Adipocyte (in vitro differentiated cells): ENCODE data around the gene VAT1L.
A peak's percentile ranks its signal among the peaks of the same experiment; 100 is the strongest.

Experiments
- DNase-seq: peaks from one replicate; pipeline ENCODE4 v3.0.0-alpha.2; 2015; ENCODE audit warnings: low read depth
- H3K27me3 ChIP-seq: replicated peaks from 2 replicates; pipeline ENCODE4 v1.7.0; 2013; ENCODE audit warnings: mild to moderate bottlenecking, low read length, moderate library complexity; ENCODE audit not compliant: control insufficient read depth, insufficient read depth
- H3K36me3 ChIP-seq: 2 replicates; pipeline ENCODE4 v1.7.0; 2013; ENCODE audit warnings: low read length, mild to moderate bottlenecking, moderate library complexity; ENCODE audit not compliant: control insufficient read depth, insufficient read depth, severe bottlenecking
- H3K4me1 ChIP-seq: 2 replicates; pipeline ENCODE4 v1.7.0; 2013; ENCODE audit warnings: mild to moderate bottlenecking, low read length, moderate library complexity; ENCODE audit not compliant: control insufficient read depth, insufficient read depth
- H3K4me3 ChIP-seq: 2 replicates; pipeline ENCODE4 v1.7.0; 2013; ENCODE audit warnings: mild to moderate bottlenecking, low read length, moderate library complexity
- H3K9ac ChIP-seq: 2 replicates; pipeline ENCODE4 v1.7.0; 2013; ENCODE audit warnings: mild to moderate bottlenecking, low read length, moderate library complexity
- H3K9me3 ChIP-seq: 2 replicates; pipeline ENCODE4 v1.7.0; 2013; ENCODE audit warnings: mild to moderate bottlenecking, low read length, moderate library complexity; ENCODE audit not compliant: control insufficient read depth

Gene VAT1L

GRCh38 chr16:77963185-77964044 lies 175.1 kb downstream of the VAT1L start:
- no peaks in the 10 kb centered on the region for H3K9me3 ChIP-seq
- no peak overlapping the region for H3K9ac ChIP-seq
- DNase-seq: no peak
- no peaks in the 10 kb centered on the region for H3K36me3 ChIP-seq
- no peak overlapping the region for H3K4me3 ChIP-seq
- H3K4me1 ChIP-seq: no peaks in the 10 kb centered on the region
- peaks cover 37% of the 10 kb centered on the region for H3K27me3 ChIP-seq

GRCh38 chr16:77965346-77965745 lies 177.0 kb downstream of the VAT1L start:
- Histone ChIP-seq H3K9me3 (no peaks in the 10 kb centered on the region), H3K4me3 (no peak overlapping the region), H3K4me1 (no peaks in the 10 kb centered on the region), H3K36me3 (no peaks in the 10 kb centered on the region), H3K9ac (no peak overlapping the region), H3K27me3 (peaks cover 38% of the 10 kb centered on the region)
- DNase-seq: no peak

GRCh38 chr16:77967054-77967904 lies 178.9 kb downstream of the VAT1L start:
- Histone ChIP-seq H3K9ac (no peak overlapping the region), H3K4me3 (no peak overlapping the region), H3K9me3 (no peaks in the 10 kb centered on the region), H3K27me3 (peaks cover 32% of the 10 kb centered on the region), H3K4me1 (no peaks in the 10 kb centered on the region), H3K36me3 (no peaks in the 10 kb centered on the region)
- DNase-seq: no peak

GRCh38 chr16:77969861-77970260 lies 181.5 kb downstream of the VAT1L start:
- Histone ChIP-seq H3K27me3 (peaks cover 17% of the 10 kb centered on the region), H3K9me3 (no peaks in the 10 kb centered on the region), H3K9ac (no peak overlapping the region), H3K36me3 (no peaks in the 10 kb centered on the region), H3K4me3 (no peak overlapping the region), H3K4me1 (no peaks in the 10 kb centered on the region)
- no peak for DNase-seq

- Histone ChIP-seq H3K4me1 (no peaks in the 10 kb centered on the region), H3K36me3 (no peaks in the 10 kb centered on the region), H3K27me3 (peaks cover 17% of the 10 kb centered on the region), H3K9me3 (no peaks in the 10 kb centered on the region), H3K4me3 (no peak overlapping the region), H3K9ac (no peak overlapping the region)
- DNase-seq: no peak
Observed at GRCh38 chr16:77970371-77970770, 182.0 kb downstream of the VAT1L start.

GRCh38 chr16:77971306-77972061 lies 183.1 kb downstream of the VAT1L start:
- Histone ChIP-seq H3K9me3 (no peaks in the 10 kb centered on the region), H3K27me3 (peaks cover 17% of the 10 kb centered on the region), H3K4me3 (no peak overlapping the region), H3K4me1 (no peaks in the 10 kb centered on the region), H3K36me3 (no peaks in the 10 kb centered on the region), H3K9ac (no peak overlapping the region)
- DNase-seq: peak; percentile 53

GRCh38 chr16:77972062-77972392 lies 183.7 kb downstream of the VAT1L start:
- Histone ChIP-seq H3K27me3 (peaks cover 16% of the 10 kb centered on the region), H3K4me1 (no peaks in the 10 kb centered on the region), H3K9ac (no peak overlapping the region), H3K9me3 (no peaks in the 10 kb centered on the region), H3K36me3 (no peaks in the 10 kb centered on the region), H3K4me3 (no peak overlapping the region)
- DNase-seq: no peak

- no peak overlapping the region for H3K9ac ChIP-seq
Observed at GRCh38 chr16:77974883-77975282, 186.5 kb downstream of the VAT1L start.

GRCh38 chr16:77975942-77976341 lies 187.6 kb downstream of the VAT1L start:
- no peak for DNase-seq
- no peaks in the 10 kb centered on the region for H3K9me3 ChIP-seq
- H3K9ac ChIP-seq: no peak overlapping the region
- H3K36me3 ChIP-seq: no peaks in the 10 kb centered on the region
- peaks cover 15% of the 10 kb centered on the region for H3K27me3 ChIP-seq
- H3K4me3 ChIP-seq: no peak overlapping the region
- no peaks in the 10 kb centered on the region for H3K4me1 ChIP-seq

More at GRCh38 chr16:77974883-77975282, 186.5 kb downstream of the VAT1L start:
- DNase-seq: no peak
- Histone ChIP-seq H3K4me3 (no peak overlapping the region), H3K27me3 (peaks cover 15% of the 10 kb centered on the region), H3K9me3 (no peaks in the 10 kb centered on the region), H3K36me3 (no peaks in the 10 kb centered on the region), H3K4me1 (no peaks in the 10 kb centered on the region)

- Histone ChIP-seq H3K36me3 (no peaks in the 10 kb centered on the region), H3K9me3 (no peaks in the 10 kb centered on the region), H3K4me1 (no peaks in the 10 kb centered on the region), H3K27me3 (peaks cover 15% of the 10 kb centered on the region), H3K4me3 (no peak overlapping the region), H3K9ac (no peak overlapping the region)
- no peak for DNase-seq
Observed at GRCh38 chr16:77977339-77977738, 189.0 kb downstream of the VAT1L start.

- DNase-seq: no peak
- Histone ChIP-seq H3K4me1 (no peaks in the 10 kb centered on the region), H3K27me3 (peaks cover 4% of the 10 kb centered on the region), H3K9ac (no peak overlapping the region), H3K9me3 (no peaks in the 10 kb centered on the region), H3K4me3 (no peak overlapping the region), H3K36me3 (no peaks in the 10 kb centered on the region)
Observed at GRCh38 chr16:77985111-77985510, 196.7 kb downstream of the VAT1L start.
